GM12878 (cell line): ENCODE data around the gene TRIM63. TPM values are rescaled to one million over a fixed set of nuclear protein-coding genes. Genes with fewer than 3 reads are reported as not detected.

Experiments
- ATAC-seq: fragments of 200-7000 bp; cut with Tn5 transposase; 3 replicates; pipeline ENCODE4 v1.9.1; 2020; ENCODE audit warnings: mild to moderate bottlenecking, moderate library complexity
- BruUV-seq: library from RNA; stranded (reverse); fragments of 400-500 nt; replicated peaks from 2 replicates; lab custom pipeline; 2021; lab: Mats Ljungman, UMichigan
- CTCF ChIA-PET: fragments of 300-600 bp; sonication (Branson Sonifier 250); formaldehyde crosslinking; extraction: SDS; loops from one replicate; lab custom pipeline; 2021; ENCODE audit warnings: inconsistent platforms; lab: Yijun Ruan, JAX
- POLR2A ChIA-PET: fragments of 350-600 bp; formaldehyde crosslinking; extraction: SDS; loops from one replicate; lab custom pipeline; 2021; ENCODE audit warnings: inconsistent platforms; lab: Charles Lee
- RAD21 ChIA-PET: fragments of 300-600 bp; sonication (Branson Sonifier 250); formaldehyde crosslinking; loops from one replicate; lab custom pipeline; 2023; ENCODE audit warnings: antibody characterized with exemption; ENCODE audit not compliant: unreplicated experiment; lab: Charles Lee
- SMC1A ChIA-PET: fragments of 300-600 bp; sonication (Branson Sonifier 250); formaldehyde crosslinking; loops from one replicate; lab custom pipeline; 2023; ENCODE audit not compliant: unreplicated experiment, uncharacterized antibody; lab: Charles Lee
- DNase-seq: peaks from one replicate; pipeline ENCODE4 v3.0.0-alpha.2; 2011; ENCODE audit warnings: low read depth, low spot score
- FAIRE-seq: peaks from 3 replicates; lab custom pipeline; 2011; peaks lifted over from hg19 to GRCh38; lab: Jason Lieb, UNC
- H2AFZ ChIP-seq: 2 replicates; pipeline ENCODE4 v1.6.0; 2011; ENCODE audit warnings: low read depth, low read length, control low read depth; ENCODE audit not compliant: control insufficient read depth
- H3K27ac ChIP-seq: 2 replicates; pipeline ENCODE4 v1.5.1; 2011; ENCODE audit warnings: control low read depth; ENCODE audit not compliant: control insufficient read depth, insufficient read depth
- H3K27me3 ChIP-seq, 2 experiments: replicated peaks in 1 of 2; 2 replicates each; pipeline versions ENCODE4 v1.6.0 to v1.6.1; 2011; ENCODE audit warnings: low read length in 1 of 2; ENCODE audit not compliant: control insufficient read depth in 2 of 2, insufficient read depth in 2 of 2
- H3K36me3 ChIP-seq, 2 experiments: 2 replicates each; pipeline ENCODE4 v1.5.1; 2011; ENCODE audit warnings: low read length in 1 of 2; ENCODE audit not compliant: control insufficient read depth in 2 of 2, insufficient read depth in 2 of 2
- H3K4me1 ChIP-seq: 2 replicates; pipeline ENCODE4 v1.6.1; 2011; ENCODE audit warnings: mild to moderate bottlenecking, low read length, moderate library complexity, mixed read lengths; ENCODE audit not compliant: control insufficient read depth, insufficient read depth
- H3K4me2 ChIP-seq: 2 replicates; pipeline ENCODE4 v1.6.0; 2011; ENCODE audit warnings: control low read depth; ENCODE audit not compliant: control insufficient read depth, insufficient read depth
- H3K4me3 ChIP-seq: fragments of 200-600 bp; sonication (generic); 2 replicates; pipeline ENCODE4 v1.5.1; 2016
- H3K79me2 ChIP-seq: 2 replicates; pipeline ENCODE4 v1.6.0; 2011; ENCODE audit warnings: low read length; ENCODE audit not compliant: control insufficient read depth, insufficient read depth
- H3K9ac ChIP-seq: 2 replicates; pipeline ENCODE4 v1.8.0; 2011; ENCODE audit warnings: low read length, control low read depth, mixed read lengths; ENCODE audit not compliant: control insufficient read depth, insufficient read depth
- H3K9me3 ChIP-seq: replicated peaks from 3 replicates; pipeline ENCODE4 v1.5.1; 2011; ENCODE audit warnings: mild to moderate bottlenecking, low read length; ENCODE audit not compliant: control insufficient read depth, insufficient read depth
- H4K20me1 ChIP-seq: 2 replicates; pipeline ENCODE4 v1.6.0; 2011; ENCODE audit not compliant: control insufficient read depth, insufficient read depth
- ATF2 ChIP-seq: IDR thresholded peaks from 2 replicates; pipeline ENCODE4 v1.6.1; 2012; ENCODE audit warnings: low read length, inconsistent platforms
- BRCA1 ChIP-seq: IDR thresholded peaks from 2 replicates; pipeline ENCODE4 v1.6.1; 2011; ENCODE audit warnings: low read depth, low read length, improper control_type of control experiment
- CHD2 ChIP-seq: IDR thresholded peaks from 2 replicates; pipeline ENCODE4 v1.6.1; 2011; ENCODE audit warnings: low read depth, low read length, improper control_type of control experiment, borderline replicate concordance
- CTCF ChIP-seq, 3 experiments: IDR thresholded peaks in 2 of 3; conservative IDR thresholded peaks in 1 of 3; 2 replicates each; pipeline ENCODE4 v1.5.1; 2011; ENCODE audit warnings: low read depth in 3 of 3, low read length in 3 of 3, mild to moderate bottlenecking in 3 of 3, control low read depth in 2 of 3, moderate library complexity in 2 of 3, inconsistent platforms in 1 of 3, mixed read lengths in 1 of 3; ENCODE audit not compliant: control insufficient read depth in 2 of 3, insufficient read depth in 1 of 3; ENCODE audit errors: extremely low read depth in 1 of 3
- FOS ChIP-seq: IDR thresholded peaks from 3 replicates; pipeline ENCODE4 v1.6.1; 2011; ENCODE audit warnings: borderline replicate concordance; ENCODE audit not compliant: insufficient read length; ENCODE audit errors: extremely low read depth
- FOXM1 ChIP-seq: IDR thresholded peaks from 2 replicates; pipeline ENCODE4 v1.6.1; 2012; ENCODE audit warnings: low read depth, mild to moderate bottlenecking, inconsistent platforms, low read length, moderate library complexity
- IRF4 ChIP-seq: IDR thresholded peaks from 2 replicates; pipeline ENCODE4 v1.6.1; 2011; ENCODE audit warnings: low read depth, low read length
- IRF5 ChIP-seq: fragments of 450-650 bp; IDR thresholded peaks from 2 replicates; pipeline ENCODE4 v1.6.1; 2017; ENCODE audit warnings: borderline replicate concordance
- PAX5 ChIP-seq: IDR thresholded peaks from 2 replicates; pipeline ENCODE4 v1.6.1; 2011; ENCODE audit warnings: low read depth, low read length, borderline replicate concordance
- RCOR1 ChIP-seq: conservative IDR thresholded peaks from 2 replicates; pipeline ENCODE4 v1.6.1; 2012; ENCODE audit warnings: low read depth, low read length, improper control_type of control experiment
- SUPT20H ChIP-seq: IDR thresholded peaks from 2 replicates; pipeline ENCODE4 v1.6.1; 2011; ENCODE audit warnings: low read depth, mild to moderate bottlenecking, low read length, moderate library complexity, borderline replicate concordance; ENCODE audit not compliant: control insufficient read depth
- ZNF207 ChIP-seq: fragments of 450-650 bp; IDR thresholded peaks from 2 replicates; pipeline ENCODE4 v1.6.1; 2014; ENCODE audit warnings: antibody characterized with exemption, mild to moderate bottlenecking, borderline replicate concordance
- WGBS: methylation state at CpG from one replicate; pipeline ENCODE4 v1.1.6; 2016; ENCODE audit warnings: low lambda C conversion rate; ENCODE audit not compliant: insufficient replicate concordance, insufficient coverage; ENCODE audit errors: missing lambda C conversion rate; 5-methylcytosine and 5-hydroxymethylcytosine counted together
- in situ Hi-C: fragments of 300-500 bp; cut with MboI; formaldehyde crosslinking; loops from 9 replicates; pipeline ENCODE4 v1.14.3; 2018; ENCODE audit warnings: mixed read lengths
- intact Hi-C: fragments of 100-400 bp; cut with micrococcal nuclease; formaldehyde crosslinking; loops from one replicate; pipeline ENCODE4 v1.14.2; 2022; ENCODE audit not compliant: unreplicated experiment
- polyA plus RNA-seq, 11 experiments: library from polyadenylated mRNA; depleted of rRNA in 4 of 11; unstranded in 6 of 11; stranded (reverse) in 5 of 11; fragments of >200 nt; fragmentation: Nextera tagmentation in 4 of 11; fragmentation: Illumina TruSeq in 1 of 11; extraction: Ambion mirVana in 4 of 11; extraction: Trizol in 1 of 11; gene quantifications; 1 replicate in 1 of 11; 2 replicates in 10 of 11; pipeline versions ENCODE4 v1.2.1 to v1.2.3, GENCODE V29; 2011 to 2016; ENCODE audit warnings: inconsistent platforms in 2 of 11, missing spikeins in 2 of 11, low read depth in 1 of 11
- total RNA-seq, 4 experiments: library from RNA; depleted of rRNA in 3 of 4; stranded (reverse); fragments of >200 nt in 3 of 4; fragmentation: Illumina TruSeq in 1 of 4; extraction: Trizol in 1 of 4; gene quantifications; 2 replicates each; pipeline versions ENCODE4 v1.2.1 to v1.2.3, GENCODE V29; 2013 to 2021
- TF ChIP-seq, protein P1 (sequence below): IDR thresholded peaks from 2 replicates; pipeline ENCODE4 v1.6.1; 2012; ENCODE audit warnings: improper control_type of control experiment, low read depth, low read length; ENCODE audit not compliant: insufficient replicate concordance

The TRIM63 gene
- total and polyA plus RNA-seq, 10 of the 15 experiments (the other 5 are each of a cell fraction or from before 2014, with no cell fraction given), result not detected

- 42% methylated on average over 6 of the region's 6 CpGs for WGBS
- Histone ChIP-seq H3K9me3 (no peaks in the 10 kb centered on the region), H3K27ac (no peak overlapping the region), H3K9ac (no peak overlapping the region), H3K36me3 (no peaks in the 10 kb centered on the region), H3K4me2 (no peak overlapping the region), H3K27me3 (no peaks in the 10 kb centered on the region; a peak in 3 of 4 replicates), H3K79me2 (no peaks in the 10 kb centered on the region), H2AFZ (no peak overlapping the region), H3K4me3 (no peak overlapping the region), H4K20me1 (no peaks in the 10 kb centered on the region), H3K4me1 (peaks cover 8% of the 10 kb centered on the region; the same call in 1 of the 2 replicates)
- ChIA-PET CTCF (interaction anchor here (1.3 to 1.9 kb wide), 2 partner anchors 13 to 19 kb away, joined by 4 to 7 read pairs; partner anchors contain the start of gene PAFAH2), RAD21 (interaction anchor here (0.5 to 1.7 kb wide), 3 partner anchors 19 to 174 kb away, joined by 4 to 6 read pairs (median 5); partner anchors contain the start of gene PAFAH2), SMC1A (interaction anchor here (0.7 to 1.3 kb wide), 3 partner anchors 9 to 180 kb away, joined by 3 read pairs; no protein-coding TSS in a partner anchor), POLR2A (no interaction called here)
- intact Hi-C loops, result no loop called here
- in situ Hi-C loops, result no loop called here
- FAIRE-seq (no peak), ATAC-seq (no peak), DNase-seq (no peak)
- BruUV-seq, result no TSS peak
- no peak for TF ChIP-seq FOXM1
- TF ChIP-seq PAX5, result no peak
- no peak for TF ChIP-seq FOS
- no peak for TF ChIP-seq RCOR1
- TF ChIP-seq SUPT20H, result no peak
- TF ChIP-seq BRCA1, result no peak
- no peak for TF ChIP-seq IRF5
- no peak for TF ChIP-seq ZNF207
- TF ChIP-seq CHD2, result no peak
- TF ChIP-seq CTCF (IDR thresholded peaks at IDR 0.05 in 2 of 3, conservative IDR thresholded peaks at IDR 0.05 in 1 of 3; ENCODE audit: control insufficient read depth in 2 of 3, extremely low read depth in 1 of 3, insufficient read depth in 1 of 3, low read depth in 3 of 3, low read length in 3 of 3), result no peak
- TF ChIP-seq, protein P1, sequence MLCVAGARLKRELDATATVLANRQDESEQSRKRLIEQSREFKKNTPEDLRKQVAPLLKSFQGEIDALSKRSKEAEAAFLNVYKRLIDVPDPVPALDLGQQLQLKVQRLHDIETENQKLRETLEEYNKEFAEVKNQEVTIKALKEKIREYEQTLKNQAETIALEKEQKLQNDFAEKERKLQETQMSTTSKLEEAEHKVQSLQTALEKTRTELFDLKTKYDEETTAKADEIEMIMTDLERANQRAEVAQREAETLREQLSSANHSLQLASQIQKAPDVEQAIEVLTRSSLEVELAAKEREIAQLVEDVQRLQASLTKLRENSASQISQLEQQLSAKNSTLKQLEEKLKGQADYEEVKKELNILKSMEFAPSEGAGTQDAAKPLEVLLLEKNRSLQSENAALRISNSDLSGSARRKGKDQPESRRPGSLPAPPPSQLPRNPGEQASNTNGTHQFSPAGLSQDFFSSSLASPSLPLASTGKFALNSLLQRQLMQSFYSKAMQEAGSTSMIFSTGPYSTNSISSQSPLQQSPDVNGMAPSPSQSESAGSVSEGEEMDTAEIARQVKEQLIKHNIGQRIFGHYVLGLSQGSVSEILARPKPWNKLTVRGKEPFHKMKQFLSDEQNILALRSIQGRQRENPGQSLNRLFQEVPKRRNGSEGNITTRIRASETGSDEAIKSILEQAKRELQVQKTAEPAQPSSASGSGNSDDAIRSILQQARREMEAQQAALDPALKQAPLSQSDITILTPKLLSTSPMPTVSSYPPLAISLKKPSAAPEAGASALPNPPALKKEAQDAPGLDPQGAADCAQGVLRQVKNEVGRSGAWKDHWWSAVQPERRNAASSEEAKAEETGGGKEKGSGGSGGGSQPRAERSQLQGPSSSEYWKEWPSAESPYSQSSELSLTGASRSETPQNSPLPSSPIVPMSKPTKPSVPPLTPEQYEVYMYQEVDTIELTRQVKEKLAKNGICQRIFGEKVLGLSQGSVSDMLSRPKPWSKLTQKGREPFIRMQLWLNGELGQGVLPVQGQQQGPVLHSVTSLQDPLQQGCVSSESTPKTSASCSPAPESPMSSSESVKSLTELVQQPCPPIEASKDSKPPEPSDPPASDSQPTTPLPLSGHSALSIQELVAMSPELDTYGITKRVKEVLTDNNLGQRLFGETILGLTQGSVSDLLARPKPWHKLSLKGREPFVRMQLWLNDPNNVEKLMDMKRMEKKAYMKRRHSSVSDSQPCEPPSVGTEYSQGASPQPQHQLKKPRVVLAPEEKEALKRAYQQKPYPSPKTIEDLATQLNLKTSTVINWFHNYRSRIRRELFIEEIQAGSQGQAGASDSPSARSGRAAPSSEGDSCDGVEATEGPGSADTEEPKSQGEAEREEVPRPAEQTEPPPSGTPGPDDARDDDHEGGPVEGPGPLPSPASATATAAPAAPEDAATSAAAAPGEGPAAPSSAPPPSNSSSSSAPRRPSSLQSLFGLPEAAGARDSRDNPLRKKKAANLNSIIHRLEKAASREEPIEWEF, result no peak
- no peak for TF ChIP-seq IRF4
- no peak for TF ChIP-seq ATF2
Observed at GRCh38 chr1:26016953-26017545, 50.4 kb downstream of the TRIM63 start.
